ES-I3 (cell line): Measurements from ENCODE around the gene LTK.

ENCODE experiments used
- H3K36me3 ChIP-seq: 2 replicates; pipeline ENCODE4 v1.6.1; 2013; ENCODE audit warnings: mild to moderate bottlenecking, low read length, control low read depth, moderate library complexity; ENCODE audit not compliant: insufficient read depth
- H3K4me1 ChIP-seq: 2 replicates; pipeline ENCODE4 v1.6.1; 2013; ENCODE audit warnings: mild to moderate bottlenecking, control low read depth, low read length; ENCODE audit not compliant: insufficient read depth
- H3K9ac ChIP-seq: 2 replicates; pipeline ENCODE4 v1.6.1; 2013; ENCODE audit warnings: low read depth, mild to moderate bottlenecking, low read length, moderate library complexity
- H3K9me3 ChIP-seq: 2 replicates; pipeline ENCODE4 v1.6.1; 2013; ENCODE audit warnings: mild to moderate bottlenecking, low read length, moderate library complexity; ENCODE audit not compliant: control insufficient read depth, insufficient read depth

Gene LTK

DNA sequence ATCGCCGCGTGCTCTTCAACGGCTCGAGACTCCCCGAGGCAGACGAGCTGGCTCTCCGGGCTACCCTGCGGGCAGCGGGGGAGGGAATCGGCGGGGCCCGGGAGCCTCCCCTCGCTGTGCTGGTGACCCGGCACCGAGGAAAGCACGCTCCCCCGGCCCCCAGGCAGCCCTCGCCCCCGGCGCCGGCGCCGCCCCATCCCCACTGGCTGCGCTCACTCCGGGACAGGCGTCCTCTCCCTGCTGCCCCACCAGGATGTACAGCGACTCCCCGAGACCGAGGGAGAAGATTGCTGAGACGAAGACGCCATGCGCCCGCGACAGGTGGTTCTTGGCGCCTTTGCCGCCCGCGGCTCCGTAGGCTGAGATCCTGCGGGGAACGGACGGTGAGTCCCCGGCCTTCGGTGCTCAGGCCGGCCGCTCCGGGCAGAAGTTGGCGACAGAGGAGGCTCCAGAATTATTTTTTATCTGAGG lies 1.7 kb downstream of the LTK start:
- no peaks in the 10 kb centered on the region for H3K9me3 ChIP-seq
- H3K9ac ChIP-seq = peak overlapping the region; percentile 33; the same call in 1 of the 2 replicates
- no peaks in the 10 kb centered on the region for H3K4me1 ChIP-seq
- no peaks in the 10 kb centered on the region for H3K36me3 ChIP-seq

DNA sequence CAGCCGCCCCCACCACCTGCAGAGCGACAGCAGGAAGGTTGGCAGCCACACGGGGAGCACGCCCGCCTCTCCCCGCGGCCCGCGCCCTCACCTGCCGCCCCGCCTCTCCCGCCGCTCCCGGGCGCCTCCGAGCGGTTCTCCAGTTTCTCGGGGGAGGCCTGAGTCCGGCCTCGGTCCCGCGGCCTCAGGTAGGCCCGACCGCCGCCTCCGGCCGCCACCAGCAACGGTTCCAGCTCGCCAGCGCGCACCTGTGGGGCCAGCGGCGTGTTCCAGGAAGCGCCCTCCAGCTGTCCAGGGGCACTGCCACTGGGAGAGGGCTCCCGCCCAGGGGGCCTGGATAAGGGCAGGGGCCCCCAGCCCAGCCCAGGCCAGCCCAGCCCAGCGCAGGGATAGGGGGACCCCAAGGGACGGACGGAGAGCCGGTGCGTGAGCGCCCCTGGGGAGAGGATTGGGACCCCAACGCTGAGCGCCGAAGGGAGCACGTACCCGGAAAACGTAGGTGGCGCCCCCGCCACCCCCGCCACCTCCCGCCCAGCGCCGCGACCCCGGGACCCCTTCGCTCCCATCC lies 2.2 kb downstream of the LTK start:
- H3K9me3 ChIP-seq = no peaks in the 10 kb centered on the region
- H3K9ac ChIP-seq = peak overlapping the region; percentile 27; the same call in 1 of the 2 replicates
- H3K36me3 ChIP-seq = no peaks in the 10 kb centered on the region
- no peaks in the 10 kb centered on the region for H3K4me1 ChIP-seq

DNA sequence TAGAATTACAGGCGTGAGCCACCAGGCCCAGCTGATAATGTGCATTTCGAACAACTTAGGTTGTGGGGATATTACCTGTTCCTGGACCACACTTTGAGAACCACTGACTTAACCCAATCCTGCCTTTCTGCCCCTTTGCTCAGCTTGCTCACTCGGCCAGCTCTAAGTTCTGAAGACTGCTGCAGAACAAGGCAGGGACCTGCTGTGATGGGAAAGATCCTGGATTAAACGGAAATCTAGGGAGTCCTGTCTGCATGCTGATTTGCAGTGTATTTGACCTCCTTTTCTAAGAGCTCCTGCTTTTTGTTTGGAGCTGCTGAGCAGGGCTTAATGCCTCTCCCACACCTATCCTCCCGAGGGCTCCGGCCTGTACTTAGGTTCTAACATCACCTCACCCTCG lies 2.9 kb downstream of the LTK start:
- H3K9ac ChIP-seq = no peak overlapping the region; the same call in 1 of the 2 replicates
- no peaks in the 10 kb centered on the region for H3K36me3 ChIP-seq
- H3K4me1 ChIP-seq = no peaks in the 10 kb centered on the region
- H3K9me3 ChIP-seq = no peaks in the 10 kb centered on the region

DNA sequence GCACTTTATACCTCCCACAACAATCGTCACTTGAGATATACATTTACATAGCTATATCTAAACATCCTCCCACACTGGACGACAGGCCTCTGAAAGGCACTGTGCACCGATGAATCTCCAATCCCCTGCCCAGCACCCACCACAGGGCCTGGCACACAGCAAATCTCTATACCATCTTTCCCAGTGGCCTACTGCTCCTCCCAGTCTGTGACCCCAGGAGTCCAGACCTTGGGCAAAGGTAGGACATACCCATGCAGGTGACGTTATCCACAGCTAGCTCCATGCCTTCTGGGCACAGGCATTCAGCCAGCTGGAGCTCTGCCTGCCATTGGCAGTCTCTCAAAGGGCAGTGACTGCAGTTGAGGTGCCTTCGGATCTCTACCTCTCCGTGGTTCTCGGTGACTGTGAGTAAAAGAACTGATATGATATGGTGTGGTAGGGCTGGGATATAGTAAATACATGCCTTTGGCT lies 5.8 kb downstream of the LTK start:
- Histone ChIP-seq H3K36me3 (no peaks in the 10 kb centered on the region), H3K9me3 (no peaks in the 10 kb centered on the region), H3K9ac (no peak overlapping the region), H3K4me1 (no peaks in the 10 kb centered on the region)

DNA sequence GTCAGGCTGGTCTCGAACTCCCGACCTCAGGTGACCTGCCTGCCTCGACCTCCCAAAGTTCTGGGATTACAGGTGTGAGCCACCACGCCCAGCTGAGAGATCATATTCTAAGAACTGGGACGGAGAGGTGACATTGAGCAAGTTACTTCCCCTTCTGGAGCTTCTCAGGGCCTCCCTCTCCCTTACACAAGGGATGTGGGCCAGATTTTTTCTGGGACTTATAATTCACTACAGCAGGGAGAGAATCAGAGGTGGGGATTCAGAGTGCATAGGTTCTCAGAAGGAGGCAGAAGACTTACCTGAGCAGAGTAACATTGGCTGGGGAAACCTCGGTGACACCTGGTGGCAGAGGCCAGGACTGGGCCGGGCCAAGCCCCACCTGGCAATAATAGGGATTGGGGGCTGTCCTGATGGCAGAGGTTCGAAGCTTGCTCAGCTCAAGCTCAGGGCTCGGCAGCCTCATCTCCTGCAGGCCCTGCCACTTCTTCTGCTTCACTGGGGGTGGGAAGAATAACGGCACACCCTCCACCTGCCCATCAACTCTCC lies 6.8 kb downstream of the LTK start:
- Histone ChIP-seq H3K9me3 (no peaks in the 10 kb centered on the region), H3K4me1 (no peaks in the 10 kb centered on the region), H3K36me3 (no peaks in the 10 kb centered on the region), H3K9ac (no peak overlapping the region)

DNA sequence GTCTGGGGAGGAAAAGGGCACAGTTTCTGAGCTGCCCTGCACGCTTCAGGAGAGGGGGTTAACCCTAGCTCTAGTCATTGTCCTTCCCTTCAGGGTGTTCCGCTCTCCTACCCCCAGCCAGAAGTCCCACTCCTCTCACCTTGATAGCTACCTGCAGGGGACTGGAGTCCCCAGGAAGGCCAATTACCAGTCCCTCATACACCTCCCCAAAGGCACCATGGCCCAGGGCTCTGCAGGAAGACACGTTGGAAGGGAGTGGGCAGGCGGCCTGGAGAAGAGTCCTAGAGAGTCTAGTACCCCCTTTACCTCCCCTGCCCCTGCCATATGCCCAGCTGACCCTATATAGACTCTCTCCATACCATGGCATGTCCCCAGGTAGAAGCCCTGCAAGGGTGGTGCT lies 7.9 kb downstream of the LTK start:
- Histone ChIP-seq H3K4me1 (no peaks in the 10 kb centered on the region), H3K36me3 (no peaks in the 10 kb centered on the region), H3K9me3 (no peaks in the 10 kb centered on the region), H3K9ac (no peak overlapping the region)

DNA sequence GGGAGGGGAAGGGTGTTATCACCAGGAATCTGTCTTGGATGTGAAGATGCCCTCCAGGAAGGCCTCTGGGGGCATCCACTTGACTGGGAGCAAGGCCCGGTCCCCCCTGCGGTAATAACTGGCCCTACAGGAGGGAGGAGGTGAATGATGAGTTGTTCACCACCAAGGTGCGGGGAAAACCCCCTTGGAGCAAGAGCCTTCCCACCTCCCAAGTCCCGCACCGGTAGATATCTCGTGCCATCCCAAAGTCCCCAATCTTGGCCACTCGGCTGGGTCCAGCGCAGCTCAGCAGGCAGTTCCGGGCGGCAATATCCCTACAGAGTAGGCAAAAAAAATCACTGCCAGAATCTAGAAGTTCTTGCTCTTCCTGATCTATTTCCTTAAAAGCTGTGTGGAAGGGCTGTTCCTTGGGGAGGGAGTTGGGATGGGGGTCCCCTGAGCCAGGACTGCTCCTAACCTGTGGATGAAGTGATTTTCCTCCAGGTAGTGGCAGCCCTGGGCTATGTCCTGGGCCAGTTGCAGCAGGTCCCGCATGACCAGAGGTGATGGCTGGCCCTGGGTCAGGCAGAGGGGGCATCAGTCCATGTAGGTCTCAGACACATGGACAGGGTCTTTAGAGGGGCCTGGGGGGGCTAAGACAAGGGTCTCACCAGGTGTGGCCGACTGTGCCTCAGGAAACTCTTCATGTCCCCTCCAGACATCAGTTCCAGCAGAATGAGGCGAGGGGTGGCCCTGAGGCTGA lies 8.7 kb downstream of the LTK start:
- Histone ChIP-seq H3K36me3 (no peaks in the 10 kb centered on the region), H3K4me1 (no peaks in the 10 kb centered on the region), H3K9ac (no peak overlapping the region), H3K9me3 (no peaks in the 10 kb centered on the region)

DNA sequence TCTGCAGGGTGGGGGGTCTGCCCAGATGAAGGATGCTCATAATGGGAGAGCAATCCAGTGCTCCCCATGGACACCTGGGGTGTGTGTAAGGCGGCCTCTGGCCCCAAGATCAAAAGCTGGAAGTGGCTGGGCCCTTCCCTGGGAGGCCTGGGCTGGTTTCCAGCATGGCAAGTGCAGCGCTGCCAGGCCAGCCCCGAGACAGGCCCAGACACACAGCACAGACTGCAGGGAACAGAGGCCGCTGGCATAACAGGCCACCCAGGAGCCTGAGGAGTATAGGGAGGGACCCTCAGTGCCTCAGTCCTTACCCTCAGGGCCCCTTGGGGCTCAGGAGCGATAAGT lies 10.0 kb downstream of the LTK start:
- no peaks in the 10 kb centered on the region for H3K4me1 ChIP-seq
- H3K9me3 ChIP-seq = no peaks in the 10 kb centered on the region
- no peaks in the 10 kb centered on the region for H3K36me3 ChIP-seq
- H3K9ac ChIP-seq = no peak overlapping the region

DNA sequence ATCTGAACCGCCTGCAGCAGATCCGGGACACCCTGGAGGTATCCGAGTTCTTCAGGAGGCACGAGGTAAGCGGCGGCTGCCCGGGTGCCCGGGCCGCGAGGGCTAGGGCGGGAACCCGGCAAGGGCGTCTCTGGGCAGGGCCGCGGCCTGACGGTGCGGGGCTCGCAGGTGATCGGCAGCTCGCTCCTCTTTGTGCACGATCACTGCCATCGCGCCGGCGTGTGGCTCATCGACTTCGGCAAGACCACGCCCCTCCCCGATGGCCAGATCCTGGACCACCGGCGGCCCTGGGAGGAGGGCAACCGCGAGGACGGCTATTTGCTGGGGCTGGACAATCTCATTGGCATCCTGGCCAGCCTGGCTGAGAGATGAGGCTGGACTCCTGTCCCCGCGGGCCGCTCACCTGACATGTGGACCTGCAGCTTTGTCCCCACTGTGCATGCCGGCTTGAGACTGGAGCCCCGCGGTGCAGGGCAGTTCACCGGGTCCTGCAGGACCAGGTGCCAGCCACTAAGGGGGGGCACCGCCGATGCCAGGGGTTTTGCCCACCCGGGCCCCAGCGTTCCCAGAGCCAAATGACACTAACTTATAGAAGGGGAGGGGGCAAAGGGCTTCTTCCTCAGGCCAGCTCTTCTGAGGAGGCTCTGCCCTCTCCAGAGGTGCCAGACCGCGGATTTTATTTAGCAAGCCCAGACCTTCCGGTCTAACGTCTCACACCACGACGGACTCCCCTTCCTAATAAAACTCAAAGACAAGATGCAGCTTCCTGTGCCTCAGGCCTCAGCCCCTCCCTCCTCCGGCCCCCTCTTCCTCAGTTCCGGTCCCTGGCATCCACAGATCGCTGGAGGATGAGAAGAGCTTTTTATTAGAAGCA lies 10.6 kb downstream of the LTK start:
- H3K4me1 ChIP-seq = no peaks in the 10 kb centered on the region
- H3K9ac ChIP-seq = peak overlapping the region; percentile 35
- no peaks in the 10 kb centered on the region for H3K9me3 ChIP-seq
- no peaks in the 10 kb centered on the region for H3K36me3 ChIP-seq

DNA sequence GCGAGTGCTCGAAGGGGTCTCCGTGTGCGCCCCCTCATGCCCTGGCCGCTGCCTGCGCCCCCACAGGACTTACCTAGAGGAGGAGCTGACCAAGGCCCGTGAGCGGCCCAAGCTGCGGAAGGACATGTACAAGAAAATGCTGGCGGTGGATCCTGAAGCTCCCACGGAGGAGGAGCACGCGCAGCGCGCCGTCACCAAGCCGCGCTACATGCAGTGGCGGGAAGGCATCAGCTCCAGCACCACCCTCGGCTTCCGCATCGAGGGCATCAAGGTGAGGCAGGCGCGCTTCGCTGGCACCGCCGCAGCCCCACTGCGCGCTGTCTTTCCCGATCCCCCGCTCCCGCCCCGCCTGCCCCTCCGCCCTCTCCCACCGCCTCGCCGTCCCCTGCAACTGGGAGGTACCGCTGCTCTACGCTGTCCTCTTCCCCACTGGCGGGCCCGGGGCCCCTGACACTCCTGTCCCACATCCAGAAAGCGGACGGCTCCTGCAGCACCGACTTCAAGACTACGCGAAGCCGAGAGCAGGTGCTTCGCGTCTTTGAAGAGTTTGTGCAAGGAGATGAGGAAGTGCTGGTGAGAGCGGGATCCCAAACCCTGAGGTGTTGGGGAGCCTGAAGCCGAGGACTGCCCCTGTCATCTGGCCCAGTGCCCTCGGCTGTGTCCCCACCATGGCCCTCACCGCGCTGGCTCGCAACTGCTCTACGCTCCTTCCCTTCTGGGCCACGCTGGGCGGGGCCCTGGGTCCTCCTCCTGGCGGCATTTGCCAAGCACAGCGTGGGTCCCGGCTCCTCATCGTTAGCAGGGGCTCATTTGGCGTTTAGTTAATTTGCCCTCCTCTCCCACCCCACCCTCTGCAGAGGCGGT lies 11.5 kb downstream of the LTK start:
- Histone ChIP-seq H3K9ac (peak overlapping the region; percentile 35; the same call in 1 of the 2 replicates), H3K36me3 (no peaks in the 10 kb centered on the region), H3K4me1 (no peaks in the 10 kb centered on the region), H3K9me3 (no peaks in the 10 kb centered on the region)

DNA sequence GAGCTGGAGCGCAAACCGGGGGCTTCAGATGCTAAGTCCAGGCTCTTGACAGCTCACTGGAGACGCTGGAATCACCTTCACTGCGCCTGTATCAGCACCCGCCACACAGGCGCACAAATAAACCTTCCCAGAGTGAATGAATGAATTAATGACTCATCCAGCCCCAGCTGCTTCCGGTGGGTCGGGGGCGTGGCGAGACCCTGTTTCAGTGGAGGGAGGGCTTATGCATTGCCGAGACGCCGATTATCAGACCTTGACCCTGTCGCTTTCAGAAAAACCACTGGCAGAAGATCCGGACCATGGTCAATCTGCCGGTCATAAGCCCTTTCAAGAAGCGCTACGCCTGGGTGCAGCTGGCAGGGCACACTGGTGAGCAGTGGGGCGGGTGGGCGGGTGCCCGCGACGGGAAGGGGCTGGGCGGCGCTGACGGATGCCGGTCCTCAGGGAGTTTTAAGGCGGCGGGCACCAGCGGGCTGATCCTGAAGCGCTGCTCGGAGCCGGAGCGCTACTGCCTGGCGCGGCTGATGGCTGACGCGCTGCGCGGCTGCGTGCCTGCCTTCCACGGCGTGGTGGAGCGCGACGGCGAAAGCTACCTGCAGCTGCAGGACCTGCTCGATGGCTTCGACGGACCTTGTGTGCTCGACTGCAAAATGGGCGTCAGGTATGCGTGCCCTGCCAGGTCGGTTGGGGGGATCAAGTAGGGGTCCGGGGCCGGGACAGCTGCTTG lies 12.3 kb downstream of the LTK start:
- Histone ChIP-seq H3K9ac (peak overlapping the region; percentile 19; the same call in 1 of the 2 replicates), H3K4me1 (no peaks in the 10 kb centered on the region; the same call in 1 of the 2 replicates), H3K36me3 (no peaks in the 10 kb centered on the region), H3K9me3 (no peaks in the 10 kb centered on the region)

DNA sequence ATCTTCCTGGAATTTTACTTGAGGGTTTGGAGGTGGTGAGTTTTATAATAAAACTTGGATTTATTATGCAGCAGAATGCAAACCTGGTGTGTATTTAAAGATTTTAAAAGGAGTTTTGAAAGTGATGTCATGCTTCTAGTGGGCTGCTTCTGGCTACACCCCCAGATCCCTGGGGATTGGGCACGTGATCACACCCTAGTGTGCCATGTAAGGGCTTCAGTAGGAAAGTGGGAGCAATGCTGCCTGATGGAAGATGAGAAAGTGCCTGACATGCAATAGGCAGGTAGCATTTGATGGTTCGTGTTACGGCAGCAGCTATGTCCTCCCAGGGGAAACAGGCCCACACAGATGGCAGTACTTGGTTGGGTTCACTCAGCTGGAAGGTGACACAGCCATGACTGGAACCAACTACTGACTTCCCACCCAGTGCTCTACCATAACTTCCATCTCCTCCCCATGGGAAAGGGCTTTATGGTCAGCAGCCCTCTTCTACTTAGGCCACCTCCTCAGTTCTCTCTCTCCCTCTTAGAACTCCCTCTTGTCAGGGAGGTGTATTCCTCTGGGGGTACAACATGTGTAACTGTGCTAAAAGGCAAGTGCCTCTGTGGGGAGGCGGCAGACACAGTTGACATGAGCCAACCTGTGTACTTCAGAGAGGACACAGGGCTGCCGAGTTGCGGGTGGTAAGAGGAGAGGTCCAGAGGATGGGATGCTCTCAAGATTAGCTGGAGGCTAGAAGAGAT lies 14.3 kb downstream of the LTK start:
- no peaks in the 10 kb centered on the region for H3K9me3 ChIP-seq
- H3K4me1 ChIP-seq = no peaks in the 10 kb centered on the region; the same call in 1 of the 2 replicates
- H3K9ac ChIP-seq = no peak overlapping the region
- no peaks in the 10 kb centered on the region for H3K36me3 ChIP-seq

DNA sequence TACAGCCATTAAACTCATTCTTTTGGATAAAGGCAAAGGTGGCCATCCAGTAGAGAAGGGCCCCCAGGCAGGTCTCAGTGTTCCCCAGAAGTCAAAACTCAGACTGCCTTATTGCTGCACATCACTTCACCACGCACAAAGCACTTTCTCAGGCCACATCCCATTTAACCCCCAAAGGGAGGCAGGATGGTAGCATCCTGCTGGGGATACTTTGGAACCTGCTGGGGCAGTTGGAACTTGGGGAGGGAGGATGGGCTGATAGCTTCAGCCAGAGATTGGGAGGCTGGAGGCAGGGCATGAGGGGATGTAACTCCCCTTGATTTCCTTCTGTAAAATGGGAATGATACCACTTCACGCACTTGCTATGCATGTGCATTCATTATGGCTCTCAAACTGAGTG lies 15.0 kb downstream of the LTK start:
- no peaks in the 10 kb centered on the region for H3K9me3 ChIP-seq
- H3K4me1 ChIP-seq = no peaks in the 10 kb centered on the region; the same call in 1 of the 2 replicates
- no peak overlapping the region for H3K9ac ChIP-seq
- H3K36me3 ChIP-seq = no peaks in the 10 kb centered on the region
